Measurements from ENCODE around the gene URB2.

DNA sequence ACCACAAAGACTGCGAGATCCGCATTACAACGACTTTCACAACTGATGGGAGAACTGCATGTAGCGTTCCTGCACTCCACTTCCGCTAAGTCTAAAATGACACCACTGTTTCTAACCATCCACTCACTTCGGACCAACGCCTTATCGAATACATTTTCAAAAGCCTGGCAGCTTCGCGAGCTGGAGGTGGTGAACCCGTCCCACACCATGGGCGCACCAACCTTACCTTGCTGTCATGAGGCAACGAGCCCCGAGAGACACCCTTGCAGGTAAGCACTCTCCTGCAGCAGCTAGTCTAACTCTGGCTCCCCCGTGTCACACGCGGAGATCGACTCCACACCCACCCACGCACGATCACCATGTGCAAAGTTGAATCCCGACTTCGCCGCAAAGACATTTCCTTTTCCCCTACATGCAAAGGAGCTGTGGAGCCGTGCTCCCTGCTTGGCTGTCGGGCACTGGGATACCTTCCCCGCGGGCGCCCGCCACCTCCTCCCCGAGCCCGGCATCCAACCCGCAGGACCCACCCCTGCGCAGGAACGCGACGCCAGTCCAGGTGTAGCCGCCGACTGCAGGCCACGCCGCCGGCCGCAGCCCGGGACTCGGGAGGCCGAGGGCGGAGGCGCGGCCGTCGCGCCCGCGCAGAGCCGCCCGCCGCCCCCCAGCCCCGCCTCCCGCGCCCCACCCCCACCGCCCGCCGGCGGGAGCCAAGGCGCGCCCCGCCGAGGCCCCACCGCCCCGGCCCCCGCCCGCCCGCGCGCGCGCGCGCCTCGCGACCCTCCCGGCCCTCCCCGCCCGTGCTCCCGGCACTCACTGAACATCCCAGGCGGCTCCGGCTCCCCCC is 754 bp upstream of the URB2 start:
- TF ChIP-seq, protein P1, sequence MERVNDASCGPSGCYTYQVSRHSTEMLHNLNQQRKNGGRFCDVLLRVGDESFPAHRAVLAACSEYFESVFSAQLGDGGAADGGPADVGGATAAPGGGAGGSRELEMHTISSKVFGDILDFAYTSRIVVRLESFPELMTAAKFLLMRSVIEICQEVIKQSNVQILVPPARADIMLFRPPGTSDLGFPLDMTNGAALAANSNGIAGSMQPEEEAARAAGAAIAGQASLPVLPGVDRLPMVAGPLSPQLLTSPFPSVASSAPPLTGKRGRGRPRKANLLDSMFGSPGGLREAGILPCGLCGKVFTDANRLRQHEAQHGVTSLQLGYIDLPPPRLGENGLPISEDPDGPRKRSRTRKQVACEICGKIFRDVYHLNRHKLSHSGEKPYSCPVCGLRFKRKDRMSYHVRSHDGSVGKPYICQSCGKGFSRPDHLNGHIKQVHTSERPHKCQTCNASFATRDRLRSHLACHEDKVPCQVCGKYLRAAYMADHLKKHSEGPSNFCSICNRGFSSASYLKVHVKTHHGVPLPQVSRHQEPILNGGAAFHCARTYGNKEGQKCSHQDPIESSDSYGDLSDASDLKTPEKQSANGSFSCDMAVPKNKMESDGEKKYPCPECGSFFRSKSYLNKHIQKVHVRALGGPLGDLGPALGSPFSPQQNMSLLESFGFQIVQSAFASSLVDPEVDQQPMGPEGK (tag by site-specific recombination; IDR thresholded peaks at IDR 0.05) = no peak; the same call in 1 of the 2 replicates
- TF ChIP-seq, protein P2, sequence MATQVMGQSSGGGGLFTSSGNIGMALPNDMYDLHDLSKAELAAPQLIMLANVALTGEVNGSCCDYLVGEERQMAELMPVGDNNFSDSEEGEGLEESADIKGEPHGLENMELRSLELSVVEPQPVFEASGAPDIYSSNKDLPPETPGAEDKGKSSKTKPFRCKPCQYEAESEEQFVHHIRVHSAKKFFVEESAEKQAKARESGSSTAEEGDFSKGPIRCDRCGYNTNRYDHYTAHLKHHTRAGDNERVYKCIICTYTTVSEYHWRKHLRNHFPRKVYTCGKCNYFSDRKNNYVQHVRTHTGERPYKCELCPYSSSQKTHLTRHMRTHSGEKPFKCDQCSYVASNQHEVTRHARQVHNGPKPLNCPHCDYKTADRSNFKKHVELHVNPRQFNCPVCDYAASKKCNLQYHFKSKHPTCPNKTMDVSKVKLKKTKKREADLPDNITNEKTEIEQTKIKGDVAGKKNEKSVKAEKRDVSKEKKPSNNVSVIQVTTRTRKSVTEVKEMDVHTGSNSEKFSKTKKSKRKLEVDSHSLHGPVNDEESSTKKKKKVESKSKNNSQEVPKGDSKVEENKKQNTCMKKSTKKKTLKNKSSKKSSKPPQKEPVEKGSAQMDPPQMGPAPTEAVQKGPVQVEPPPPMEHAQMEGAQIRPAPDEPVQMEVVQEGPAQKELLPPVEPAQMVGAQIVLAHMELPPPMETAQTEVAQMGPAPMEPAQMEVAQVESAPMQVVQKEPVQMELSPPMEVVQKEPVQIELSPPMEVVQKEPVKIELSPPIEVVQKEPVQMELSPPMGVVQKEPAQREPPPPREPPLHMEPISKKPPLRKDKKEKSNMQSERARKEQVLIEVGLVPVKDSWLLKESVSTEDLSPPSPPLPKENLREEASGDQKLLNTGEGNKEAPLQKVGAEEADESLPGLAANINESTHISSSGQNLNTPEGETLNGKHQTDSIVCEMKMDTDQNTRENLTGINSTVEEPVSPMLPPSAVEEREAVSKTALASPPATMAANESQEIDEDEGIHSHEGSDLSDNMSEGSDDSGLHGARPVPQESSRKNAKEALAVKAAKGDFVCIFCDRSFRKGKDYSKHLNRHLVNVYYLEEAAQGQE (tag by site-specific recombination; IDR thresholded peaks at IDR 0.05) = no peak
- TF ChIP-seq ZNF549 (tag by site-specific recombination; IDR thresholded peaks at IDR 0.05) = no peak
- TF ChIP-seq MEIS1 (CRISPR knock-in tag; IDR thresholded peaks at IDR 0.05; ENCODE audit: borderline replicate concordance) = no peak
- TF ChIP-seq, protein P3, sequence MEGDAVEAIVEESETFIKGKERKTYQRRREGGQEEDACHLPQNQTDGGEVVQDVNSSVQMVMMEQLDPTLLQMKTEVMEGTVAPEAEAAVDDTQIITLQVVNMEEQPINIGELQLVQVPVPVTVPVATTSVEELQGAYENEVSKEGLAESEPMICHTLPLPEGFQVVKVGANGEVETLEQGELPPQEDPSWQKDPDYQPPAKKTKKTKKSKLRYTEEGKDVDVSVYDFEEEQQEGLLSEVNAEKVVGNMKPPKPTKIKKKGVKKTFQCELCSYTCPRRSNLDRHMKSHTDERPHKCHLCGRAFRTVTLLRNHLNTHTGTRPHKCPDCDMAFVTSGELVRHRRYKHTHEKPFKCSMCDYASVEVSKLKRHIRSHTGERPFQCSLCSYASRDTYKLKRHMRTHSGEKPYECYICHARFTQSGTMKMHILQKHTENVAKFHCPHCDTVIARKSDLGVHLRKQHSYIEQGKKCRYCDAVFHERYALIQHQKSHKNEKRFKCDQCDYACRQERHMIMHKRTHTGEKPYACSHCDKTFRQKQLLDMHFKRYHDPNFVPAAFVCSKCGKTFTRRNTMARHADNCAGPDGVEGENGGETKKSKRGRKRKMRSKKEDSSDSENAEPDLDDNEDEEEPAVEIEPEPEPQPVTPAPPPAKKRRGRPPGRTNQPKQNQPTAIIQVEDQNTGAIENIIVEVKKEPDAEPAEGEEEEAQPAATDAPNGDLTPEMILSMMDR (tag by site-specific recombination; IDR thresholded peaks at IDR 0.05) = peak; percentile 48; the same call in 1 of the 2 replicates
